GM21576 (cell line): ENCODE data around the gene NIPSNAP2.
A peak's percentile ranks its signal among the peaks of the same experiment; 100 is the strongest.
"Not testable (repeated sequence)": the region's sequence is repeated elsewhere in the genome, so short reads cannot be mapped to it uniquely, and the experiment has no call there.

Experiments used
- ATAC-seq: cut with Tn5 transposase; IDR thresholded peaks from one replicate; pipeline ENCODE4 v1.9.1; 2021; ENCODE audit warnings: mild to moderate bottlenecking, moderate library complexity; ENCODE audit not compliant: unreplicated experiment

NIPSNAP2 gene

DNA sequence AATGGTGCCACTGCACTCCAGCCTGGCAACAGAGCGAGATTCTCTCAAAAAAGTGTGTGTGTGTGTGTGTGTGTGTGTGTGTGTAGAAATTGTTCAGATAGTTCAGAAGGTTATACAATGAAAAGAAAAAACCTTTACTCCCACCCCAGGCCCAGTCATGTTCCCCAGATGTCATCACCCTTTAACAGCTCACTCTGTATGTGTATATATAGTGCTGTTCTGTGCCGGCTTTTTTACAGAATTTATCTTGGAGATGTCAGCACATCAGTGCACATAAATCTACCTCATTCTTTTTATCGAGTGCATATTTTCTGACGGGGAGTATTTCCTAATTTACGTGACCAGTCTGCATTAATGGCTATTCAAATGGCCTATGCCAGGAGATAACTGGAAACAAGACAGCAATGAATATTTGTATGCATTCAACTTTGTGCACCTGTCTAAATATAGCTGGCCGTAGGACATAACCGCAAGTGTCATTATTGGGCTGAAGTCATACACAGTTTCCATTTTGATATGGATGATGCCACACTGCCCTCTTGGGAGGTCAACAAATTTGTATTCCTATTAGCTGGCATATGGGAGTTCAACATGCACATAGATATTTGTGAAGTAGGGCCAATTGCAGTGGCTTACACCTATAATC is 11.7 kb downstream of the NIPSNAP2 start:
- ATAC-seq: no peak

DNA sequence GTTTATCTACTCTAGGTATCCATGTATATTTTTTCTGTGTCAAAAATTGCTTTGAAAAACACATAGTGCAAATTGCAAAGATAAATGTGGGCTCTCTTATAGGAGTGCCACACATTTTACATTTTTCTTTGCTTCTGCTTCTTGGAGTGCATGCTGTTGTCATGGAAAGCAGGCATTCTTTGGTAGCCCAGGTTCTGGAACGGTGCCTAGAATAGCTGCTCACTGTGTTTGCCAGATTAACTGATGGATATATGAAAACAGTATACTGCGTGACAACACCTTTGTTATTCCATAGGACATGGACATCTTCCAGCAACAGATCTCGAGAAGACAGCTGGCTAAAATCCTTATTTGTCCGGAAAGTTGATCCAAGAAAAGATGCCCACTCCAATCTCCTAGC is 13.4 kb downstream of the NIPSNAP2 start:
- no peak for ATAC-seq

DNA sequence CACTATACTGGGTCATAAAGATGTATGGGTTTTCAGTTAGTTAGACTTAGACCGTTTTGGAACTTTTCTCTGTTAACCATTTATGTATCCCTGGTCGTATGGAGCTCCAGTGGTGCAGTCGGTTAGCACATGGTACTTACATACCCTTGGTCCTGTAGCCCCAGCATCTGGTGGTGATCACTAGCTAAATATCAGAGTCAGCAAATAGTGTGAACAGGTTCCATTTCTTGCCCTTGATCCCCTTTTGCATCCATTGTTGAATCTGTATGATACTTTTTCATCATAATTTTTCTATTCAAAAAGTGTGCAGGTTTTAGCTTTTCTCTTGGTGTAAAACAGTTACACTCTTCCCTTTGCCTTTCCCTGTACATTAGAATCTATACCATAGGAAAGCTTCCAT is 15.9 kb downstream of the NIPSNAP2 start:
- ATAC-seq: no peak

DNA sequence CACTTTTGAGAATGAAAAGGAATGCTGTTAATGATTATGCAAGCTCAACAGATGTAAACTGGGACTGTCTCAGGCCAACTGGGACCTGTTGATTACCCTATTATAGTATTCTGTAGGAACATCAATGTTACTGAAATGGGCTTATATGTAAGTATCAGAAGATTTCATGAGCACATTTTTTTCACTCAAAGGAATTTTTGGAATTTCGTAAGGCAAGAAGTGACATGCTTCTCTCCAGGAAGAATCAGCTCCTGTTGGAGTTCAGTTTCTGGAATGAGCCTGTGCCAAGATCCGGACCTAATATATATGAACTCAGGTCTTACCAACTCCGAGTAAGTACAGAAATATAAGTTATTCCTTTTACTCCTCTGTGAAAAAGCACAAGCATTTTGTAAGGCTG is 19.2 kb downstream of the NIPSNAP2 start:
- no peak for ATAC-seq

DNA sequence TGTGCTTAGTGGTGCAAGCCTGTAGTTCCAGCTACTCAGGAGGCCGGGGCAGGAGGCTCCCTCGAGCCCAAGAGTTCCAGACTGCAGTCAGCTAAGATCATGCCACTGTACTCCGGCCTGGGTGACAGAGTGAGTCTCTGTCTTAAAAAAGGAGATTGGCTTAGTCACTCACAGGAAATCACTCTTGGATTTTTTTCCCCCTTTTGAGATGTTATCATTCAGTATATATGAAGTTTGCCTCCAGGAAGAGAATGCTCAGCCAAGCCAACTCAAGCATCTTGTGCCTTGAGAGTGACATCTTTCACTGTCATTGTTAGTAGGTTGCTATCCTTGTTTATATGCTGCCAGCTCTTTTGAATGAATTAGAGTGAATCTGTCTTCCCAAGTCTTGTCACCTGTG is 28.0 kb downstream of the NIPSNAP2 start:
- ATAC-seq: no peak

DNA sequence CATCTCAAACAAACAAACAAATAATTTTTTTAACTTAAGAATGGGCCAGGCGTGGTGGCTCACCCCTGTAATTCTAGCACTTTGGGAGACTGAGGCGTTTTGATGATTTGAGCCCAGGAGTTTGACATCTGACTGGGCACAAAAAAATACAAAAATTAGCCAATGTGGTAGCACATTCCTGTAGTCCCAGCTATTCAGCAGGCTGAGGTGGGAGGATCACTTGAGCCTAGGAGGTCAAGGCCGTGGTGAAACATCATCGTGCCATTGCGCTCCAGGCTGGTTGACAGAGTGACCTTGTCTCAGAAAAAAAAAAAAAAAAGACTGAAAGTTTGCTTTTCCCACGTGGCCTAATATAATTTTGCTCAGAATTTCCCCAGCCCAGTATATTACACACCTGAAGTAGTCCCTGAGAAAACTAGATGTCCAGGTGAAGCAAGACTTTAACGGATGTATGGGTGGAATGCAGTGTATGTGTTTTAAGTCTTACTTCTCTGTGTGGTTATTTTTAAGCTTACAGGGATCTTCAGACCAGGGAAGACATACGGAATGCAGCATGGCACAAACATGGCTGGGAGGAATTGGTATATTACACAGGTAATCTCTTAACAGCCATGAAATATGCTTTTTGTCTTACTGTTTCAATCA is 32.6 kb downstream of the NIPSNAP2 start:
- ATAC-seq: no peak

DNA sequence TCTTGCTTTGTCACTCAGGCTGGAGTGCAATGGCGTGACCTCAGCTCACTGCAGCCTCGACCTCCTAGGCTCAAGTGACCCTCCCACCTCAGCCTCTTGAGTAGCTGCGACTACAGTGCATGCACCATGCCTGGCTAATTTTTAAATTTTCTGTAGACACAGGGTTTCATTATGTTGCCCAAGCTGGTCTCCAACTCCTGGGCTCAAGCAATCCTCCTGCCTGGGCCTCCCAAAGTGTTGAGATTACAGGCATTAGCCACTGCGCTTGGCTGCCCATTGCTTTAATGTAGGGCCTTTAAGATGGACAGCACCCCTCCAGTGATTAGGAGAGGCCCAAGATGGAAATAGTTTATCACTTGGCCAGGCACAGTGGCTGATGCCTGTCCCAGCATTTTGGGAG is 39.4 kb downstream of the NIPSNAP2 start:
- no peak for ATAC-seq

DNA sequence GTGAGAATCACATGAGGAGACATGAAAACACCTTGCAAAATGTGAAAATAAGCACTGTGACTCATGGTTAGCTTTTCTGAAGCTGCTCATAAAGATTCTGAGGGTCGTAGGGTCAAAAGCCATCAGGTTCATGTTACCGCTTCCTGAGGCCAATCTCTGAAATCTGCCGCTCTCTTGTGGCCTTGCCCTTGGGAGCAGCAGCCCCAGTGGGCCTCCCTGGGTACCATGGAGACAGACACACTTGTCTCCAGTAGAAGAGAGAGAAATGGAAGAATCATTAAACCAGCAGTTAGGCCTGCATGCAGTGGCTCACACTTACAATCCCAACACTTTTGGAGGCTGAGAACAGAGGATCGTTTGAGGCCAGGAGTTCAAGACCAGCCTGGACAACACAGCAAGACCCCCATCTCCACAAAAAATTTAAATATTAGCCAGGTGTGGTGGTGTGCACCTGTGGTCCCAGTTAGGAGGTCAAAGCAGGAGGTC is 42.8 kb downstream of the NIPSNAP2 start:
- no peak for ATAC-seq

DNA sequence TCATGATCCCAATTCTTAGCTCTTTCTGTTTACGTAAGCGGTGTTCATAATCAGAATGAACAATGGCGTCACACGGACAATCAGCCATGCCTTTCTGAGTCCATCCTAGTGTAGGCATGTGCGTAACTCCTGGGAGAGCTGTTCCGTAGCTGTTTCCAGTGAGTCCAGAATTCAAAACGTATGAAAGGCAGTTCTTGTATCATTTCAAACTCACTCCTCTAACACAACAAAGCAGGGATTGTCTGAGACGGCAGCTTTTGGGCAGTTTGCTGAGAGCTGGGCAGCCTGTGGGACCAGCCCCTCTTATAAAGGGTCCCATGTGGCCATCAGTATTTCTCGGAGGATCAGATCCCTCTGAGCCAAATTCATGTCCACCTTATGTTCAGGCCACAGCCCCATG is 43.5 kb downstream of the NIPSNAP2 start:
- no peak for ATAC-seq

DNA sequence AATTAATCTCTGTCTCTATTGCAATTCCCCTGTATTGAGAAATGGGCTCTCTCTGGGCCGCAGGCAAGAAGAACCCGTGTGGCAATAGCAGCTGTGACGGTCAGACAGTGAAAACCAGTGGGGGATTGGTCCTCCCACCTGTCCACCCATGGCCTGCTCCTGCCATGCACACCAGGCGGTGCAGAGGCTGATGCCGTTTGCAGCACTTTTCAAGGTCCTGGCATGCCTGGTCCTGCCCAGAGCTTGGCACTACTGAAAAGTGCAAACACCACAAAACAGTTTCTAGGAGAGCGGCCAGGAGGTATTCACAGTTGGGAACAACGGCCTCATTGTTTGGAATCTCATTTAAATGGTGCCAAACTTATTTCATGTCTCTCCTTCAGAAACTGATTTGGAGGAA is 45.3 kb downstream of the NIPSNAP2 start:
- ATAC-seq: no peak

DNA sequence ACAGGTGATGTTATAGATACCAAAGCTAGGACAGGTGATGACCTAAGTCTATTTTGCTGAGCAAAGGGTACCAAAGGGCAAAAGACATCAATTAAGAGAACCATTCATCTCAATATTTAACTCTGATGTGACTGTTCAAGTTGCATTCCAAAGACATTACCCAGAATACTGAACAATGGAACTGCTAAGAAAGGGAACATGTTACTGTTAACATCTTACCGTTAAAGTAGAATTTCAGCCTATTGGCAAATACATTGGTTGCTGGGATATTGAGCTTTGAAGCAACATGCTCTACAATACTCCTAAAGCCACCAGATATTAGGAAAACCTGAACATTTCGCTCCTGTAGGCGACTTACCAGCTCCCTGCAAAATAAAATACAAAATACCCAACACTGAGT is 52.6 kb downstream of the NIPSNAP2 start:
- ATAC-seq: not testable (repeated sequence)

DNA sequence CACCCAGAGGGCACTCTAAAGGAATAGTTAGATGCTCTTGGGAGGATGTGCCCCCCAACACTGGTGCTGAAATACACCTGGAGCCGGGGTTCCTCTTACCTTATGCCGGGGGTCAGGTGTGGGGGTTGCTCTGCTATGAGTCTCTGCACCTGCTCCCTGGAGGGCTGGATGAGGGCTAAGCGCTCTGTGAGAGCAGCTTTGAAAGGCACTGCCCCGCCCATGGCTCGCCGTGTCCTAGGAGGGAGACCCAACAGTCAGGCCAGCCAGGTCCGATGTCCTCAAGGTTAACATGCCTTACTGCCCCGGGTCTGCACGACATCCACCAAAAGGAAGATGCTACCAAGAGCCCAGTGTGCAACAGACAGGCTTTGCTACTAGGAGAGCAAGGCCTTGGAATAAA is 55.1 kb downstream of the NIPSNAP2 start:
- ATAC-seq: no peak

DNA sequence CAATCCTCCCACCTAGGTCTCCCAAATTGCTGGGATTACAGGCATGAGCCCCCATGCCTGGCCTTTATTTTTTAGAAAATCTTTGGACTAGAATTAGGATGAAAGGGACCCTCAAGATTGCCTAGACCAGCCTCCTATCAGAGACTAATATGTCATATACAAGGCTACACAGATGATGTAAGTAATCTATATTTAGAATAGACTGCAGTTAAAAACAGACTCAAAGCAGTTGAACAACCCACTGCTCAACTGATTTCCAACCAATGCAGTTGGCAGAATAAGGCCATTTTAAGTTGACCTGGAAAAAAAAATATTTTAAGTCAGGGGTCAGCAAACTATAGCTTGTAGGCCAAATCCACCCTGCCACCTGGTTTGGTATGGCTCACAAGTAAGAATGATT is 59.1 kb downstream of the NIPSNAP2 start:
- no peak for ATAC-seq

DNA sequence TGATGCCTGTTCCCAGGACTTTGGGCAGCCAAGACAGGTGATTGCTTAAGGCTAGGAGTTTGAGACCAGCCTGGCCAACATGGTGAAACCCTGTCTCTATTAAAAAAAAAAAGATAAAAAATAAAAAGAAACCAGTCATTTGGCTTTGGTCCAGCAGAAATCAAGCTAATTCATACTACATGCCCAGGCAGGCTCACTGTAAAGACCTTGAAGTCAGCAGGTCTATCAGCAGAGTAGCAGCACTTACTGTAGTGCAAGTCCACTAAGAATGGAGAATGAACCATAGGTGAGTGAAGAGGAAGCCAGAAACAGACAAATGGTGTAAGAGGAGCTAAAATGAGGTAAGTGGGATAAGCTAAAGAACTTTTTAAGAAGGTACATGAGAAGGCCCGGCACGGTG is 62.2 kb downstream of the NIPSNAP2 start:
- ATAC-seq: no peak

DNA sequence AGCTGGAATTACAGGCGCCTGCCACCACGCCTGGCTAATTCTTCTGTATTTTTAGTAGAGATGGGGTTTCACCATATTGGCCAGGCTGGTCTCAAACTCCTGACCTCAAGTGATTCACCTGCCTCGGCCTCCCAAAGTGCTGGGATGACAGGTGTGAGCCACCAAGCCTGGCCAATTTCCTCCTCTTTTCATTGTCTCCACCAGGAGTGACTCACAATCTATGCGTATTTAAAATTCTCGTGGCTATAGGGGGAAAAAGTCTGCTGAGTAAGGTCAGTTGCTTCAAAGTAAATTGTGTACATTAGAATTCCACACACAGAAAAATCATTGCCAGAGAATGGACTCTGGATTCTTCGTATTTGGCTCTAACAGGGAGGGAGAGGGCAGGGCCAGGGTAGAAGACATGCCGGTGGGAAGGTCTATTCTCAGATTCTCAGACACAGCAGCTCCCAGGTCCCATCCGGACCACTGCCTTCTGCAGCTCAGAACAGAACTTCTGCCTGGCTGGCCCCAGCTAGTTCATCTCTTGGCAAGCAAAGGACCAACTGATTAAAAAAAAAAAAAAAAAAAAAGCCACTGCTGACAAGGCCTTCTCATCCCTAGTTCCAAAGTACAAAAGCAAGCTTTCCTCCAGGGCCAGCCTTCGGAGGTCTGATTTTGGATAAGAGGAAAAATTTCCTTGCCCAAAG is 64.7 kb downstream of the NIPSNAP2 start:
- ATAC-seq: no peak

DNA sequence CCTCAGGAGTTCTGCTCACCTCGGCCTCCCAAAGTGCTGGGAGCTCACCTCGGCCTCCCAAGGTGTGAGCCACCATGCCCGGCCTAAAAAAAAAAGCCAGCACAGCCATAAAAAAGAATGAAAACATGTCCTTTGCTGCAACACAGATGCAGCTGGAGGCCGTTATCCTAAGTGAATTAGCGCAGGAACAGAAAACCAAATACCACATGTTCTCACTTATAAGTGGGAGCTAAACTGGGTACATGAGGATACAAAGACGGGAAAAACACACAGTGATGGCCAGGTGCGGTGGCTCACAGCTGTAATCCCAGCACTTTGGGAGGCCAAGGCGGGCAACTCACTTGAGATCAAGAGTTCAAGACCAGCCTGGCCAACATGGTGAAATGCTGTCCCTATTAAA is 66.0 kb downstream of the NIPSNAP2 start:
- ATAC-seq: no peak

DNA sequence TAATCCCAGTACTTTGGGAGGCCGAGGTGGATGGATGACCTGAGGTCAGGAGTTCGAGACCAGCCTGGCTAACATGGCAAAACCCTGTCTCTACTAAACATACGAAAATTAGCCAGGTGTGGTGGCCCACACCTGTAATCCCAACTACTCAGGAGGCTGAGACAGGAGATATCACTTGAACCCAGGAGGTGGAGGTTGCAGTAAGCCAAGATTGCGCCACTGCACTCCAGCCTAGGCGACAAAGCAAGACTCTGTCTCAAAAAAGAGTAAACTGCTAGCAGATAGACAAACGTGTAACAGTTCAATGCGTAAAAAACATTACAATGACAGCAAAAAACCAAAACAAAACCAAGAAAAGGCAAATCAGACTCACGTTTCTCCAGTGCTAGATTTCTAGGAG is 67.2 kb downstream of the NIPSNAP2 start:
- not testable (repeated sequence) for ATAC-seq

DNA sequence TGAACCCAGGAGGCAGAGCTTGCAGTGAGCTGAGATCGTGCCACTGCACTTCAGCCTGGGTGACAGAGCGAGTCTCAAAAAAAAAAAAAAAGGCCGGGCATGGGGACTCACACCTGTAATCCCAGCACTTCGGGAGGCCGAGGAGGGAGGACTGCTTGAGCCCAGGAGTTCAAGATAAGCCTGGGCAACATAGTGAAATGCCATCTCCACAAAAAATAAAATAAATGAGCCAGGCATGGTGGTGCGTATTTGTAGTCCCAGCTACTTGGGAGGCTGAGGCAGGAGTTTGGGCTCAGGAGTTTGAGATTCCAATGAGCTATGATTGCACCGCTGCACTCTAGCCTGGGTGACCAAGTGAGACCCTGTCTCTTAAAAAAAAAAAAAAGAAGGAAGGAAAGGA is 68.2 kb downstream of the NIPSNAP2 start:
- not testable (repeated sequence) for ATAC-seq

DNA sequence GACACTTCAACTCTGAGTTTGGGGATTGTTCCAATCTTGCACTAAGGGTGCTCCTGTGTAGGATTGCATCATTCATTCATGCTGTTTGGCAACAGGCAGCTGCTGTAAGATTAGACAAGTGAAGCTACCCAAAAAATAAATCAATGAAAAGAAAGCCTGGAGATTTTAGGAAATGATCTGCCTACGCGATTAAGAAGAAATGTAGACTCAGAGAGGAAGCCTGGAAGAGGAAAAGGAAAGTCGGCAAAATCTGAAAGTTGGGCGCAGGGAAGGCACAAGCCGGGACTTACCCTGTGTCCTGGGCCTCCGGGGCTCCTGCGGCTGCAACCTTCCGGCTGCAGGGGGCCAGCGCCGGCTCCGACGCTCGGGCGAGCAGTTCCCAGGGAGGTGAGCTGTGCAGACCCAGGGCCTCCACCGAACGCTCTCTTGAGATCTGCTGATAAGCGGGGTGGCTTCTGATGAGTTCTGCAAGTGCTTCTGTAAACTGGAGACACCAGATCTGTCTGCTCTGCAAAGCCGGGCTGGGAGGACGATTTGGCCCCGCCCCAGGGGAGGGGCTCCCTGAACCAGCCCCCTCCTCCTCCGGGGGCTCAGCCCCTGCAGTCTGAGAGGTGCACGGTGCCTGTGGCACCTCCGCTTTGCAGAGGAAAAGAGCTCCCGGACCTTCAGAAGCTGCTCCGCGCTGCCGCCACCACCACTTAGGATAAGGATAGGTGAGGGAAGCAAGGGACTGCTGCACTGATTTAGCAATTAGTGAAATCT is 69.5 kb downstream of the NIPSNAP2 start:
- peak; percentile 97 for ATAC-seq

DNA sequence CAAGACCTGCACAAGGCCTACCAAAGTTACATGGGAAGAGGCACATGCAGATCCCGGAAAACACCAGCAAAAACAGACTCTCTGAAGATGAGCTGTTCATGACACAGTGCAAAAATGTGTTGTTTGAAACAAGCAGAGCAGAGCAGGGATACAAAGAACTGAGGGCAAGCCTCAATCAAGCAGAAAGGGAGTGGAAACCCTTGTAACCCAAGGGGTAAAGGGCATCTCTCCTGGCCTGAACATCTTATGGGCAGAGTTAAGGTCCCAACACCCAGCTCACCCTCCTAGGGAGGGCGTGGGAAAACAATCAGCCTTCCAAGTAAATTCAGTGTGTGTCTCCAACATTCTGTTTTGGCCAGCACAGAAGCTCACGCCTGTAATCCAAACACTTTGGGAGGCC is 76.3 kb downstream of the NIPSNAP2 start:
- no peak for ATAC-seq

DNA sequence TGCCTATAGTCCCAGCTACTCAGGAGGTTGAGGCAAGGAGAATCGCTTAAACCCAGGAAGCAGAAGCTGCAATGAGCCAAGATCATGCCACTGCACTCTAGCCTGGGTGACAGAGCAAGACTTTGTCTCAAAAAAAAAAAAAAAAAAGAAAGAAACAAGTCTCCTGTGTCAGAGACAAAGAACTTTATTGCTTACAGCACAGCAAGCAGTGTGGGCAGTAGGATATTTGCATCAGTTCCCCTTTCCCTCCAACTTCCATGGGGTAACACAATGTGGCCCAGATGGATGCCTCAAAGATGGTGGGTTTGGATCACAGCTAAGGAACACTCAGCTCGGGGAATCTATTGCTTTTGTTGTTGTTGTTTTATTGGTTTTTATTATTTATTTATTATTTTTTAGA is 81.4 kb downstream of the NIPSNAP2 start:
- not testable (repeated sequence) for ATAC-seq
